WTC11 (cell line): ENCODE results near the gene TSPAN2. TPM values are rescaled to one million over a fixed set of nuclear protein-coding genes. Genes with fewer than 3 reads are reported as not detected.

ENCODE experiments used
- ATAC-seq: fragments of 200-7000 bp; cut with Tn5 transposase; 2 replicates; pipeline ENCODE4 v1.10.0; 2021; ENCODE audit warnings: mild to moderate bottlenecking, moderate library complexity
- CTCF ChIA-PET: fragments of 300-600 bp; sonication (Branson Sonifier 250); formaldehyde crosslinking; loops from one replicate; lab custom pipeline; 2021; ENCODE audit warnings: antibody characterized with exemption; lab: Charles Lee
- POLR2A ChIA-PET: fragments of 350-600 bp; sonication (Branson Sonifier 250); formaldehyde crosslinking; loops from one replicate; lab custom pipeline; 2021; ENCODE audit warnings: antibody characterized with exemption; lab: Charles Lee
- DNase-seq: peaks from one replicate; pipeline ENCODE4 v3.0.0; 2021; ENCODE audit warnings: low spot score
- H3K27ac Mint-ChIP-seq: 2 replicates; pipeline ENCODE4 v1.8.0; 2021; ENCODE audit warnings: mixed read lengths
- H3K27me3 Mint-ChIP-seq: 2 replicates; pipeline ENCODE4 v1.8.0; 2021; ENCODE audit warnings: low read depth, mild to moderate bottlenecking, moderate library complexity, mixed read lengths
- H3K36me3 Mint-ChIP-seq: 2 replicates; pipeline ENCODE4 v1.8.0; 2021; ENCODE audit warnings: mixed read lengths
- H3K4me1 Mint-ChIP-seq: 2 replicates; pipeline ENCODE4 v1.8.0; 2022; ENCODE audit warnings: mixed read lengths
- H3K4me3 Mint-ChIP-seq: 2 replicates; pipeline ENCODE4 v1.8.0; 2021; ENCODE audit warnings: mild to moderate bottlenecking, moderate library complexity, mixed read lengths
- H3K9me3 Mint-ChIP-seq: 2 replicates; pipeline ENCODE4 v1.8.0; 2021; ENCODE audit warnings: mixed read lengths
- ATF1 ChIP-seq: sonication (generic); formaldehyde crosslinking; IDR thresholded peaks from 2 replicates; pipeline ENCODE4 v1.8.1; 2023; ENCODE audit warnings: mild to moderate bottlenecking, moderate library complexity, missing genetic modification reagents
- GABPB1 ChIP-seq: sonication (generic); formaldehyde crosslinking; IDR thresholded peaks from 2 replicates; pipeline ENCODE4 v1.8.1; 2023; ENCODE audit warnings: mild to moderate bottlenecking, missing genetic modification reagents
- GTF2I ChIP-seq: fragments of 250-450 bp; sonication (Bioruptor Pico); conservative IDR thresholded peaks from 2 replicates; pipeline ENCODE4 v1.4.0; 2021; ENCODE audit warnings: mild to moderate bottlenecking
- HMGA2 ChIP-seq: fragments of 250-450 bp; sonication (Bioruptor Pico); IDR thresholded peaks from 2 replicates; pipeline ENCODE4 v1.4.0; 2021; ENCODE audit warnings: mild to moderate bottlenecking, moderate library complexity
- JUN ChIP-seq: sonication (generic); formaldehyde crosslinking; IDR thresholded peaks from 2 replicates; pipeline ENCODE4 v1.8.0; 2023; ENCODE audit warnings: mild to moderate bottlenecking, missing genetic modification reagents
- MYBL2 ChIP-seq: sonication (generic); formaldehyde crosslinking; IDR thresholded peaks from 2 replicates; pipeline ENCODE4 v1.8.1; 2023; ENCODE audit warnings: mild to moderate bottlenecking, moderate library complexity, missing genetic modification reagents
- NR2C2 ChIP-seq: sonication (generic); formaldehyde crosslinking; IDR thresholded peaks from 2 replicates; pipeline ENCODE4 v1.8.0; 2022; ENCODE audit warnings: mild to moderate bottlenecking, missing genetic modification reagents
- TCF7 ChIP-seq: sonication (generic); formaldehyde crosslinking; IDR thresholded peaks from 2 replicates; pipeline ENCODE4 v1.8.0; 2022; ENCODE audit warnings: mild to moderate bottlenecking, low read depth, missing genetic modification reagents, moderate library complexity
- TEAD4 ChIP-seq: sonication (generic); formaldehyde crosslinking; IDR thresholded peaks from 2 replicates; pipeline ENCODE4 v1.8.0; 2022; ENCODE audit warnings: mild to moderate bottlenecking, missing genetic modification reagents
- ZNF219 ChIP-seq: sonication (generic); formaldehyde crosslinking; IDR thresholded peaks from 2 replicates; pipeline ENCODE4 v1.8.0; 2023; ENCODE audit warnings: missing genetic modification reagents, mild to moderate bottlenecking, borderline replicate concordance
- ZNF671 ChIP-seq: fragments of 250-450 bp; sonication (Bioruptor Pico); IDR thresholded peaks from 2 replicates; pipeline ENCODE4 v1.8.0; 2021; ENCODE audit warnings: mild to moderate bottlenecking
- total RNA-seq: library from RNA; stranded (reverse); gene quantifications from 3 replicates; pipeline ENCODE4 v1.2.3, GENCODE V29; 2021
- TF ChIP-seq, protein P1 (sequence below): sonication (generic); formaldehyde crosslinking; IDR thresholded peaks from 2 replicates; pipeline ENCODE4 v1.8.0; 2022; ENCODE audit warnings: mild to moderate bottlenecking, missing genetic modification reagents
- TF ChIP-seq, protein P2 (sequence below): sonication (generic); formaldehyde crosslinking; IDR thresholded peaks from 2 replicates; pipeline ENCODE4 v1.8.0; 2023; ENCODE audit warnings: missing genetic modification reagents
- TF ChIP-seq, protein P3 (sequence below): sonication (generic); formaldehyde crosslinking; IDR thresholded peaks from 2 replicates; pipeline ENCODE4 v1.8.0; 2022; ENCODE audit warnings: mild to moderate bottlenecking, missing genetic modification reagents
- TF ChIP-seq, protein P4 (sequence below): fragments of 250-450 bp; sonication (Bioruptor Pico); IDR thresholded peaks from 2 replicates; pipeline ENCODE4 v1.9.0; 2021; ENCODE audit warnings: mild to moderate bottlenecking, borderline replicate concordance
- TF ChIP-seq, protein P5 (sequence below): sonication (generic); formaldehyde crosslinking; IDR thresholded peaks from 2 replicates; pipeline ENCODE4 v1.8.1; 2022; ENCODE audit warnings: low read depth, missing genetic modification reagents, borderline replicate concordance

The TSPAN2 gene
- total RNA-seq, 1 experiment from 2014 or later = 12.0 TPM

DNA sequence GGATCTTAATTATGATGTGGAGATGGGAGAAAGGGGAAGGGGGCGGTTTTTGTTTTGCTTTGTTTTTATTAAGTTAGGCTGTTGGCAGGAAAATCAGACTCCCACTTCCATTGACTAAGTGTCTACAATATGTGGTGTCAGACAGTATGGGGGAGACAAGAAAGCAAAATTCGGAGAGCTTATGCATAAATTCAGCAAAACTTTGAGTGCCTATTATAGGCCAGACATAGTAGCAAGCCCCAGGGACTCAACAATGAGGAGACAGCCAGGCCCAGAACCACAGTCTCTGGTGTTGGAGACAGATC is 835 bp upstream of the TSPAN2 start (continued):
- TF ChIP-seq, protein P1, sequence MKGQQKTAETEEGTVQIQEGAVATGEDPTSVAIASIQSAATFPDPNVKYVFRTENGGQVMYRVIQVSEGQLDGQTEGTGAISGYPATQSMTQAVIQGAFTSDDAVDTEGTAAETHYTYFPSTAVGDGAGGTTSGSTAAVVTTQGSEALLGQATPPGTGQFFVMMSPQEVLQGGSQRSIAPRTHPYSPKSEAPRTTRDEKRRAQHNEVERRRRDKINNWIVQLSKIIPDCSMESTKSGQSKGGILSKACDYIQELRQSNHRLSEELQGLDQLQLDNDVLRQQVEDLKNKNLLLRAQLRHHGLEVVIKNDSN (CRISPR knock-in tag) = no peak
- TF ChIP-seq GABPB1 (no peak), GTF2I (CRISPR knock-in tag) (no peak), ZNF219 (CRISPR knock-in tag) (no peak)
- TF ChIP-seq, protein P2, sequence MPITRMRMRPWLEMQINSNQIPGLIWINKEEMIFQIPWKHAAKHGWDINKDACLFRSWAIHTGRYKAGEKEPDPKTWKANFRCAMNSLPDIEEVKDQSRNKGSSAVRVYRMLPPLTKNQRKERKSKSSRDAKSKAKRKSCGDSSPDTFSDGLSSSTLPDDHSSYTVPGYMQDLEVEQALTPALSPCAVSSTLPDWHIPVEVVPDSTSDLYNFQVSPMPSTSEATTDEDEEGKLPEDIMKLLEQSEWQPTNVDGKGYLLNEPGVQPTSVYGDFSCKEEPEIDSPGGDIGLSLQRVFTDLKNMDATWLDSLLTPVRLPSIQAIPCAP (CRISPR knock-in tag) = no peak
- TF ChIP-seq, protein P3, sequence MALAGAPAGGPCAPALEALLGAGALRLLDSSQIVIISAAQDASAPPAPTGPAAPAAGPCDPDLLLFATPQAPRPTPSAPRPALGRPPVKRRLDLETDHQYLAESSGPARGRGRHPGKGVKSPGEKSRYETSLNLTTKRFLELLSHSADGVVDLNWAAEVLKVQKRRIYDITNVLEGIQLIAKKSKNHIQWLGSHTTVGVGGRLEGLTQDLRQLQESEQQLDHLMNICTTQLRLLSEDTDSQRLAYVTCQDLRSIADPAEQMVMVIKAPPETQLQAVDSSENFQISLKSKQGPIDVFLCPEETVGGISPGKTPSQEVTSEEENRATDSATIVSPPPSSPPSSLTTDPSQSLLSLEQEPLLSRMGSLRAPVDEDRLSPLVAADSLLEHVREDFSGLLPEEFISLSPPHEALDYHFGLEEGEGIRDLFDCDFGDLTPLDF (CRISPR knock-in tag) = no peak

DNA sequence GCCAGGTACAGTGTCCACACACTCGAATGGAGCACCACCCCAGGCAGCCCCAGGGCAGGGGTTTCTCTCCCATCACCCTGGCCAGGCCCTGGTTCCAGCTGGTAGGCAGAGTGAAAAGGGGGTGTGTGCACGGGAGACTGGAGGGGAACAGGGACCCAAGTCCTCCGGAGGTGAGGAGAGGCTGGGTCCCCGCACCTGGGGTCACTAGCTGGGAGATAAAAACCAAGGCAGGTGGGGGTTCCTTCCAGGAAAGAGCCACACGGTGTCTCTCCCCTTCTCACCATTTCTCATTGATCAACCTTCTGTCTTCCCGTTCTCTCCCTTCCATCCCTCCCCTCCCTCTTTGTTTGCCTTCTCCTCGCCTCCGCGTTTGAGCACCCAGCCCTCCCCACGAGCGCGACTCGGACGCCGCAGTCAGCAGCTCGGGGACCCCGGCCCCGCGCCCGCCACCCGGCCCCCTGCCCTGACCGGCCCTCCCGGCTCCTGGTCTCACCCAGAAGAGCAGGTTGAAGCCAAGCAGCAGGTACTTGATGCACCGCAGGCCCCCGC is 358 bp downstream of the TSPAN2 start:
- POLR2A ChIA-PET = interaction anchor here (0.6 to 1.8 kb wide), 3 partner anchors 18 to 309 kb away, joined by 3 to 5 read pairs (median 4); partner anchors contain the start of gene SIKE1
- TF ChIP-seq, protein P3 (CRISPR knock-in tag) = no peak
- TF ChIP-seq, all 79 proteins: peak for 0

DNA sequence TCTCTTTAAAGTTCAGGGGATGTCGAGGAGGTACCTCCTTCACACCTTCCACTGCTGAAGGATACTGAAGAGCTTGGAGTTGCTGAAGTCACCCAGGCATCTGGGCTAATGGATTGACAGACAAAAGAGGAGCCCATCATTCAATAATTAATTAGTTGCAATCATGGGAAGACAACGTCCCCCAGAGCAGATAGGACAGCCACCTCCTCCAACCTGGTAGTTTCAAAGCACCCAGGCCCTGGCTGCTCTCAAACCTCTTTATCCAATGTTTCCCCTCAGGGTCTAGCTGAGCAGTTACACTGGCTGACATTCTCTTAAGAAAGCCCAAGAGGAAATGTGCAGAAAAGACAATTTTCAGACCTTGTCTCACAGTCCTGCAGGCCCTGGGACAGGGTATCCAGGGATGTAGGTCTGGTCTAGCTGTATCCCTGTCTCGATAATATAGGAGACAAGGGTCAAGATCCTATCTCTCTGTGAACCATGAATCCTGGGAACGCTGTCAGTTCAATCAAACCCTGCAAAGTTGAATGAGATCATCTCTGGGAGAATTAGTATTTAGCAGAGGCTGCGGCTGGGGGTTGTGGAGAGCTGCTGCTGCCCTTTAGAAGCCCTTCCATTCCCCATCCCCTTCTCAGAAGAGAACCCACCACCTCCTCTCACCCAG is 1.1 kb downstream of the TSPAN2 start:
- CTCF ChIA-PET = interaction anchor here (0.8 to 5.1 kb wide), 3 partner anchors 25 to 382 kb away, joined by 3 to 27 read pairs (median 26); no protein-coding TSS in a partner anchor
- no peak for DNase-seq
- TF ChIP-seq, protein P4, sequence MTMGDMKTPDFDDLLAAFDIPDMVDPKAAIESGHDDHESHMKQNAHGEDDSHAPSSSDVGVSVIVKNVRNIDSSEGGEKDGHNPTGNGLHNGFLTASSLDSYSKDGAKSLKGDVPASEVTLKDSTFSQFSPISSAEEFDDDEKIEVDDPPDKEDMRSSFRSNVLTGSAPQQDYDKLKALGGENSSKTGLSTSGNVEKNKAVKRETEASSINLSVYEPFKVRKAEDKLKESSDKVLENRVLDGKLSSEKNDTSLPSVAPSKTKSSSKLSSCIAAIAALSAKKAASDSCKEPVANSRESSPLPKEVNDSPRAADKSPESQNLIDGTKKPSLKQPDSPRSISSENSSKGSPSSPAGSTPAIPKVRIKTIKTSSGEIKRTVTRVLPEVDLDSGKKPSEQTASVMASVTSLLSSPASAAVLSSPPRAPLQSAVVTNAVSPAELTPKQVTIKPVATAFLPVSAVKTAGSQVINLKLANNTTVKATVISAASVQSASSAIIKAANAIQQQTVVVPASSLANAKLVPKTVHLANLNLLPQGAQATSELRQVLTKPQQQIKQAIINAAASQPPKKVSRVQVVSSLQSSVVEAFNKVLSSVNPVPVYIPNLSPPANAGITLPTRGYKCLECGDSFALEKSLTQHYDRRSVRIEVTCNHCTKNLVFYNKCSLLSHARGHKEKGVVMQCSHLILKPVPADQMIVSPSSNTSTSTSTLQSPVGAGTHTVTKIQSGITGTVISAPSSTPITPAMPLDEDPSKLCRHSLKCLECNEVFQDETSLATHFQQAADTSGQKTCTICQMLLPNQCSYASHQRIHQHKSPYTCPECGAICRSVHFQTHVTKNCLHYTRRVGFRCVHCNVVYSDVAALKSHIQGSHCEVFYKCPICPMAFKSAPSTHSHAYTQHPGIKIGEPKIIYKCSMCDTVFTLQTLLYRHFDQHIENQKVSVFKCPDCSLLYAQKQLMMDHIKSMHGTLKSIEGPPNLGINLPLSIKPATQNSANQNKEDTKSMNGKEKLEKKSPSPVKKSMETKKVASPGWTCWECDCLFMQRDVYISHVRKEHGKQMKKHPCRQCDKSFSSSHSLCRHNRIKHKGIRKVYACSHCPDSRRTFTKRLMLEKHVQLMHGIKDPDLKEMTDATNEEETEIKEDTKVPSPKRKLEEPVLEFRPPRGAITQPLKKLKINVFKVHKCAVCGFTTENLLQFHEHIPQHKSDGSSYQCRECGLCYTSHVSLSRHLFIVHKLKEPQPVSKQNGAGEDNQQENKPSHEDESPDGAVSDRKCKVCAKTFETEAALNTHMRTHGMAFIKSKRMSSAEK (CRISPR knock-in tag) = no peak
- TF ChIP-seq HMGA2 (CRISPR knock-in tag) (no peak), ZNF671 (CRISPR knock-in tag) (no peak), TCF7 (CRISPR knock-in tag) (no peak), NR2C2 (CRISPR knock-in tag) (no peak), ATF1 (CRISPR knock-in tag) (no peak), MYBL2 (no peak), ZNF219 (CRISPR knock-in tag) (no peak), JUN (CRISPR knock-in tag) (no peak), TEAD4 (no peak)
- TF ChIP-seq, protein P5, sequence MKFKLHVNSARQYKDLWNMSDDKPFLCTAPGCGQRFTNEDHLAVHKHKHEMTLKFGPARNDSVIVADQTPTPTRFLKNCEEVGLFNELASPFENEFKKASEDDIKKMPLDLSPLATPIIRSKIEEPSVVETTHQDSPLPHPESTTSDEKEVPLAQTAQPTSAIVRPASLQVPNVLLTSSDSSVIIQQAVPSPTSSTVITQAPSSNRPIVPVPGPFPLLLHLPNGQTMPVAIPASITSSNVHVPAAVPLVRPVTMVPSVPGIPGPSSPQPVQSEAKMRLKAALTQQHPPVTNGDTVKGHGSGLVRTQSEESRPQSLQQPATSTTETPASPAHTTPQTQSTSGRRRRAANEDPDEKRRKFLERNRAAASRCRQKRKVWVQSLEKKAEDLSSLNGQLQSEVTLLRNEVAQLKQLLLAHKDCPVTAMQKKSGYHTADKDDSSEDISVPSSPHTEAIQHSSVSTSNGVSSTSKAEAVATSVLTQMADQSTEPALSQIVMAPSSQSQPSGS = no peak
- Mint-ChIP-seq H3K4me3 (peak overlapping the region; percentile 71), H3K27ac (no peak overlapping the region), H3K4me1 (peaks cover 43% of the 10 kb centered on the region), H3K27me3 (peaks cover 16% of the 10 kb centered on the region), H3K9me3 (no peaks in the 10 kb centered on the region), H3K36me3 (no peaks in the 10 kb centered on the region)
- no peak for ATAC-seq
- POLR2A ChIA-PET = interaction anchor here (0.6 to 1.8 kb wide), 2 partner anchors 18 to 32 kb away, joined by 3 to 5 read pairs; no protein-coding TSS in a partner anchor

More for the DNA sequence above, 358 bp downstream of the TSPAN2 start:
- Mint-ChIP-seq H3K9me3 (no peaks in the 10 kb centered on the region), H3K36me3 (no peaks in the 10 kb centered on the region), H3K27ac (no peak overlapping the region), H3K27me3 (peaks cover 16% of the 10 kb centered on the region), H3K4me3 (peak overlapping the region; percentile 71), H3K4me1 (peaks cover 38% of the 10 kb centered on the region)
- DNase-seq (no peak), ATAC-seq (peak; percentile 1; the same call in 1 of the 2 replicates)
- CTCF ChIA-PET = interaction anchor here (0.6 to 5.1 kb wide), 5 partner anchors 11 to 752 kb away, joined by 3 to 27 read pairs (median 8); partner anchors contain the start of gene NHLH2
